Hematopoietic multipotent progenitor cell treated with erythropoietin and hydrocortisone succinate and interleukin-3 and kit ligand, for 4 days (in vitro differentiated cells): ENCODE measurements around the gene KCNQ1OT1.

Experiments used
- DNase-seq: peaks from one replicate; pipeline ENCODE4 v3.0.0-alpha.2; 2015

The KCNQ1OT1 gene

DNA sequence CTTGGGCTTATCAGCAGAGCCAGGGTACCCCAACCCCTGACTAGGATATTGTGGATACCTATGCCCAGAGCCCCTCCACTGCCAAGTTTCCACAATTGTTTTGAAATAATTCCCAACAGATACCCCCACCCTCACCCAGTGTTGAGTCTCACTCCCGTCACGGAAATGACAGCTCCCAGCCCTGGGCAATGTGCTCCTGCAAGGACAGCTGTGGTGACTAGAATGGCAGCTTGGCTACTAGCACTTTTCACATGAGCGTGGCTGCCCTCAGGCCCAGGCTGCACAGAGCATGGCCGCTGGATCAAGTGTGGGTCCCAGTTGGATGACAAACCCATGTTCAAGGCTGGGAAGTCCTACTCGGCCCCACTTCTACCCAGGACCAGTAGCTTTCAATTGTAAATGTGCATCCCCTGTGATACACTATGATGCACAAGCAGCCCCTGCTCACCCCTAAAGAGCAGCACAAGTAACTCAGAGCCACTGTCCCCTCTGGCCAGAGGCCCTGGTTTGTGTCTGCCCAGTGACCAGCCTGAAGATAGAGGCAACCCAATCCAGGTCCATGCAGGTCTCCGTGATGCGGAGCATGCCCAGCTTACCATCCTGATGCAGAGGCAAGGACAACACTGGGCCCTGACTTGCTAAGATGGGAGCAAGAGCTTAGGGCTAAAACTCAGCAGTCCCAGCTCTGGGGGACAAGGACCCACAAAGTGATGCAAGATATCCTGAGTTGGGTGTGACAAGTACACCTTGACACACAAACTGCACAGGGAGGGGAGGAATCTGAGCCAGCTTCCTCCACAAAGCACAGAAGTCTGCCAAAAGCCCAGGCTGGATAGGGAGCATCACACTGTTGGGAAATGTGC lies 13.2 kb downstream of the KCNQ1OT1 start:
- no peak for DNase-seq

DNA sequence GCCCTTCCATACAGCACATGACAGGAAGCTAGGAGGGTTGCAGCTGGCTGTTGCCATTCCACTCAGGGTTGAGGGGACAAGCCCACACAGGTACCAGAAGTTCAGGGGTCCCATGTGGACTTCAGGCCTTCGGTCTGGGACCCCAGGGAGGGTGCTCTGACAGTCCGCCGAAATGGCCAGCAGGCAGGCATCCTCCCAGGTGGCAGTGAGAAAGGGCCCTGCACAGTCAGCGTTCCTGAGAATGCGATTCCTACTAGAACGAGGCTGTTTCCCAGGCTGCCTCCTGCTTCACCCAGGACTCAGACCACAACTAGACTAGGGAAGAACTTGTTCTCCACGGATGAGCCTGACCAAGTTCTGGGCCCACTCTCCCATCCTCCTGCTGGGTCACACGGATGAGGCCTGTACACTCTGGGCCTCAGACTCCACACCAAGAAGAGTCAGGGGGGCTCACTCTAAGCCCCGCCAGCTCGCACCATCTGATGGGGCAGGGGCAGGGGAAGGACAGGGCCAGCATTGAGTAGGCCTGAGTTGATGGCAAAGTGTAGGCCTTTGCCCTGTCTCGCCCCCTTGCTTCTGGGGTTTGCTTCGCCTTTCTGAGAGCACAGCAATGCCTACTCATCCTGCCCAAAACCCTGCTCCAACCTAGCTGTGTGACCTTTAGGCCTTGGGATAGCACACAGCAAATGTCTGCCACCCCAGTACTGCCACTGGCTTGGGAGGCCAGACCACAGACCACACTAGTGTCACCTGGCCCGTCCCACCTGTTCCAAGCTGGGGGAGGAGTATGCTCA lies 14.0 kb downstream of the KCNQ1OT1 start:
- DNase-seq, result no peak

DNA sequence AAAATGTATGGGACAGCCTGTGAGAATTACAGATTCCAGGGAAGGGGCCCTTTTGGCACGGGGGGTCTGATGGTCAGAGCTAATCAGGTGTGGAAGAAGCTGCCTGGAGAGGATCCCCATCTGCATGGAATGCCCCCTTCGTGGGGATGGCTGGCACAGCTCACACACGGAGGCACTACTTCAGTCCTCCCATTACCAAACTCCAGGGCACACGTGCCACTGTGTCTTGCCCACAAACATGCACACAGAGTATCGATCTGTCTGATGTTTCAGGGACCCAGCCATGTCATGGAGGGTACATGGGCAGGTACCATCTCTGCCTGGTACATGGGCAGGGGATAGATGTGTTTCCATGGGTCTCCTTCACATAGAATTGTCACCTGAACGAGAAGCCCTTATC lies 14.7 kb downstream of the KCNQ1OT1 start:
- DNase-seq, result no peak

DNA sequence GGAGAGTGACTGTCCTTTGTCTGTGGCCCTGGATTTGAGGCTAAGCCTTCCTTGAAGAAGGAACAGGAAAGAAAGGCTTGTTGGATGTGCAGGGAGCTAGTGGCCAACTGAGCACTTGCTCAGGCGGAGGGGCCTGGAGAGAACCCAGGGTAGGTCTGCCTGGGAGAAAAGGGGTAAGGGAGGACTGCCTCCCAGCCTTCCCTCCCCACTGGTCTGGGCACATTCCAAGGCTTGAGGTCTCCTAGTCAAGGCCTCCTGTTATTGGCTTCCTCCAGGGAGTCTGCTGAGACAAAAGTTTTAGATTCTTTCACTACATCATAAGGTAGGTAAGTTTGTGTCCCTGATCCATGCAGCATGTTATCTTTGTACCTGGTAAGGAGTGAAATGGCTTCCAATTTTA lies 15.2 kb downstream of the KCNQ1OT1 start:
- DNase-seq, result no peak

DNA sequence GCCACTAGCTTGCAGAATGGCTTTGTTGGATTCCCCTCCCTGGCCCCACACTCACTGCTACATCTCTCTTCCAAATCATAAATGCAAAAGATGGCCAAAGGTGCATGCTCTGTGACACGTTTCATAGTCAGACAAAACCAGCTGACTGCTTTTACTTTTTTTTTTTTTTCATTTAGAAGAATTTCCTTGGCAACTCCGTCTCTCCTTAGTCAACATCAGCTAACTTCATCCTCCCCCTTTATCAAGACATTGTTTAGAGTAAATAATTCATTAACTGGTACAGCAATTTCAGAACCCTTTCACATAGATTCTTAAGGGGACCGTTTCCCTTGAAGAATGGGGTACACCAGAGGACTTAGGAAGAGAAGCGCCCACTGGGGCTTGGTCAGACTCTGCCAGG lies 16.0 kb downstream of the KCNQ1OT1 start:
- DNase-seq, result no peak

DNA sequence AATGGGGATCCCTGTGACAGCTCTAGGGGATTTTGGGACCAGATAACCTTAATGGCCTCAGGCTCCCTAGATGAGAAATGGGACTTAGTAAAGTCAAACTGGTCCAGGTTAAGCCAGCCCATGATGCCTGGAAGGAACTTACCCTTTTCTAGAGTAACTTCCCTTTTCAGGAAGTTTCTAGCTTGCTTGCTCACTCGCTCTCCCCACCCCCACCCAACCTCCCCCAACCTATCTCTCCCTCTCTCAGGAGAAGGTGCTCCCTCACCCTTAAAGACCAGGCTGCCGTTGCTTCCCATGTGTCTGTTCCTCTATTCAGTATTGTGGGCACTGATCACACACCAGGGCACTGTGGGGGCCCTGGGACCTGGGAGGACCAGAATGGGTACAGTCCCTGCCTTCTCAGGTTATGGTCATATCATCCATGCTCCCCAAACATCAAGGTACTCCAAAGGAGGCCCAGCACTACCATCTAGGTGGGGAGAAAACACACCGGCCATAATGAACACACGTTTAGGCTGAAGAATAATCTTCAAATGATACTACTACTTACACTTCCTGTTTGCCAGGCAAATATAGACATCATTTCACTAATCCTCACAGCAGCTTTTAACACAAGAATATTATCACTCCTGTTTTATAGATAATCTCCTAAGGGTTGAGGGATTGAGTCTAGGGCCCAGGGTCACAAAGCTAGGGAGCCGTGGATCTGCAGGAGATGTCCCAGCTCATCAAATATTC lies 18.2 kb downstream of the KCNQ1OT1 start:
- peak; percentile 32 for DNase-seq

DNA sequence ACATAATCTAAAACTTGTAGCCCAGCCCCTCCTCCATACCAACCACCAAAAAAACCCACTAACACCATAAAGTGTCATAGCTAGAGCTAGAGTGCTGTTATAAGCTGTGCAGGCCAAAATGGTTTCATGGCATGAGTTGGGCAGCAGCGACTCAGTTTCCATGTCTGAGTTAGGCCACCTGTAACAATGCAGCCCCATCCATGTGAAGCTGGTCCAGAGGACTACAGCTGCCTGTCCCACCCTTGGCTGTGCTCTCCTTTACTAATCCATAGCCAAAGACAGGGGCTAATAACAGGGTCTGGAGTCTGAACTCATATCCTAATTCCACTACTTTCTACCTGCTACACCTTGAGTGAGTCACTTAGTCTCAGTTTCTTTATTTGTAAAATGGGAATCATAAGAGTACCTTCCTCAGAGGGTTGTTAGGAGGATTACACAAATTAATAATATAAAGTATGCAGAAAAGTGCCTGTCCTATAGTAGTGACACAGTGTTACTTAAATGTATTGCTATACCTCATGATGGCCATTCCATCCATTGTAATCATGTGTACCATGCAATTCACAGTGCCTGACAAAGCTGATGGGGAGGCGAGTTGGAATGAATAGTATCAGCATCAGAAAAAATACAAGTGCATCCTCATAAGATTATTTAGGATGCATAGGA lies 20.6 kb downstream of the KCNQ1OT1 start:
- no peak for DNase-seq

DNA sequence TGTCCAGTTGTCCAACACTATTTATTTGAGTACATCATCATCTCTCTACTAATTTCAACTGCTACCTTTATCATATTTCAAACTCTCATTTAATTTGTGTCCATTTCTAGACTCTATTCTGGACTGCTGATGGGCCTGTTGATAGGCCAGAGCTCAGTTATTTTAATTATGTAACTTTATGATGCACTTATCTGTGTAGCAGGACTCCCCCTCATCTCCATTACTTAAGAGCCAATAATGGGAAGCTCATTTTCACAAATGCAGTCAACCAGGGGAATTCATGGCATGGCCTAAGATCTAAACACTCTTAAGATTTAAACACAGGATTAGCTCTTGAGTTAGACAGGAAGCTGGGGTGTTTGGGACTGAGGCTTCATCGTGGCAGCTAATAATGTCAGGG lies 21.4 kb downstream of the KCNQ1OT1 start:
- no peak for DNase-seq

DNA sequence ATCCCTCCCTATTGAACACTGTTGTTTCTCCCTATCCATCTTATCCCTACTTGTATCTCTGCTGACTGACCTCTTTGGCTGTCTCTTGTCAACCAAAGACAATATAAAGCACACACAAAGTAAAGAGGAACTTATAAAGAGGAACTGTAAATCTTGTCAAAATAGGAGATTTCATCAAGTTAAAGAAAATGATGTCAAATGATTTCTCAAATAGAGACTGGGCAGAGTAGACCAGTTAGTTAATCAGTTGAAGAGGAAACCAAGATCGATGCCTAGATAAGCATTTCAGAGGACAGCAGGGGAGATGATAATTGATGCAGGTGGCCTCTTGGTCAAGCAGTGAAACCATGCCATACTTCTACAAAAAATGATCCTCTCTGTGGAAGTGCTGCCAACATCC lies 22.7 kb downstream of the KCNQ1OT1 start:
- peak; percentile 77 for DNase-seq

DNA sequence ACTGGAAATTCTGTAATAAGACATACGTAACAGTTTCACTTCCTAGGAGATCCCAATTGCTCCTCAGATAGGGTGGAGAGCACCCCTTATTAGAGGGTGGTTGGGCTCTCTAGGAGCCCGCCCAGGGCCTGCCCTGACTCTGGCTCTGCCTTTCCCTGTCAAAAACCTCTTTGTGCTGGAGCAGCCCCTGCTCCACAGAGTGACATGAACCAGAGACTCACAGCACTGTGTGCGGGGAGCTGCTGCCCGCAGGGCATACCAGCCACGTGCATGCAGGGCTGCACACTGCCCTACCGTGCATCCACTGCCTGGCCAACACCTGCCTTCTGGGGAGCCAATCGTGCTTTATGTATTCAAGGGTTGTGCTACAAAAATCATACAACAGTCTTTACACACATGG lies 24.3 kb downstream of the KCNQ1OT1 start:
- no peak for DNase-seq

DNA sequence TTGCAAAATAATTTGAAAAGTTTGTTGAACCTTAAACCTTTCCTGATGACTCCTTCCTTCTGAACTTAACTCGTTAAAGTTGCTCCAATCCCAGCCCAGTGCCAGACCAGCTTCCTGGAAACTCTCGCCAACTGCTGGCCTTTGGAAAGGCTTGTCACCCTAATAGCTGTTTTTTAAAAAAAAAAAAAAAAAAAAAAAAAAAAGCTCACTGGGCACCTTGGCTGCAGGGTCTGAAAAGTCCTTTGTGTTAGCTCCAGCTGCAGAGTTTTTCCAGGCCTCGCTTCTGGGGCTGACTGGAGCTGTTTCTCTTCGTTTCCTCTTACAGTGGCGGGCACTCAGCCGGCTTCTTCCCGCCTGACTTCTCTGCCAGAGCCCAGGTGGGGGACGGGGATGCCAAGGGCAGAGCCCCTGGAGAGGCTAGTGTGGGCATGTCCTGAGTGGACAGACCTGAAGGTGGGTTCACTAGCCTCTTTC lies 25.1 kb downstream of the KCNQ1OT1 start:
- no peak for DNase-seq

DNA sequence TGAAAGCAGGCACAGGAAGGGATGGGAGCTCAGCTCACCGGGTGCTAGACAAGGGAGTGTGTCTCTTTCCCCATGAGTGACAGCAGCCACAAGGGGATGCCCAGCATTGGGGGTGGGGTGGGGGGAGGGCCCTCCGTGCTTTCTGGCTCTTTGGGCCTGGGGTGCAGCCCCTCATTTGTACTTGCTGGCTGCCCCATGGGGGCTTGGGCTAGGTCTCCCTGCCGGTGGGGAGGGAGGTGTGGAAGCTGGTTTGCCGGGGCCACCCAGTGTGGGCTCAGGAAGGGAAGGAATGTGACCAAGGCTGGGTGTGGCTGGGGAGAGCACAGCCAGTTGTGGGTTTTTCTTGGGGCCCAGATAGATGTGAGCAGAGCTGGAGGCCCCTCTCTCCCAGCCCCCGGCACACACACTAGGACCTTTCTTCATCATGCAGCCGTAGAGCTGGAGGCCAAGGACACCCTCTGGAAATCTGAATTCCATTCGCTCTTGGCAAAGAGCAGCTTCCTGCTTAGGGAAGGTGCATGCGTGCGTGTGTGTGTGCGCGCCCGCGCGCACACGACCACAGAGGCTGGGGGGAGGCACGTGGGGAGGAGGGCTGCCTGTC lies 25.8 kb downstream of the KCNQ1OT1 start:
- DNase-seq, result no peak

DNA sequence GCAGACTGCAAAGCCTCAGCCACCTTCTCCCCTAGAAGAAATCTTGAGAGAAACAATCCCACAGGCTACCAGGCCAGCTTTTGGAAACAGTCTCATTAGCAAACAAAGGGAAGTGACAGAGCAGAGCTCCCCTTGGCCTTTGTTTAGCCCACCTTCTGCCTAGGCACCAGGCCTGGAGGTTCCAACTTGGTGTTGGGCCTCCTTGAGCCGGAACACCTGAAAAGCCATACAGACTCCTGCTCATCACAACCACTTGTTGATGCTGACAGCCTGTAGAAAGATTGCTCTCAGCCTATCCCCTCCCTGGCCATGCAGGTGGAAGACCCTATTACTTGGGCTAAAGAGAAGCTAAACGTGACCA lies 26.6 kb downstream of the KCNQ1OT1 start:
- no peak for DNase-seq

DNA sequence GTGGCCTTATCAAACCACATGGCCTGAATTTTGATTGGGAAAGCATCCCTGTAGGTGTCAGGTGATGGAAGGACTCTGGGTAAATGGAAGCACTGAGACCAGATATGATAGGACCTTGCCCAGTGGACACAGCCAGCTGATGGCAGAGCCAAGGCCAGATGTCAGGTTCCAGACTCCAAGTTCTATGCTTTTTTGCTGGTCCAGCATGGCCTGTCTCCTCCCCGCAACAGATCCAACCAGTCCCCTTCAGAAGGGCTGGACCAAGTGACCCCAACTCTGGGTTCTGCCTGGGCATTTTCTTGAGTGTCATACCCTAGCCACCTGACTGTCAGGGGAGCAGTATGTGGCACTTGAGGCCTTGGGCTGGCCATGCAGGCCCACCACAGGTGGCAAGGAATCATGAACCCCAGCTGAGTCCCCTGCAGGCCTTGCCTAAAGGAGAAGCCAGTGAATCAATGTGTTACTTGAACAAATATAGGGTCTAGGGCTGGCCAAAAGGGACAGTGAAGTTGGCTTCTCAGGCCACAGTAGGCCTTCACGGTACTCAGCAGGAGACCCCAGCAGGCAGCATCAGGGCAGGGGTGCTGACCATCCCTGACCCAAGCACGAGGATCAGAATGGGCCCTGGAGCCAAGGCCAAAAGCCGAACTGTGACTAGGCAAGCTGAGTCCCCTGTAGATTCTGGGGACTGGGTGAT lies 27.1 kb downstream of the KCNQ1OT1 start:
- DNase-seq, result no peak

DNA sequence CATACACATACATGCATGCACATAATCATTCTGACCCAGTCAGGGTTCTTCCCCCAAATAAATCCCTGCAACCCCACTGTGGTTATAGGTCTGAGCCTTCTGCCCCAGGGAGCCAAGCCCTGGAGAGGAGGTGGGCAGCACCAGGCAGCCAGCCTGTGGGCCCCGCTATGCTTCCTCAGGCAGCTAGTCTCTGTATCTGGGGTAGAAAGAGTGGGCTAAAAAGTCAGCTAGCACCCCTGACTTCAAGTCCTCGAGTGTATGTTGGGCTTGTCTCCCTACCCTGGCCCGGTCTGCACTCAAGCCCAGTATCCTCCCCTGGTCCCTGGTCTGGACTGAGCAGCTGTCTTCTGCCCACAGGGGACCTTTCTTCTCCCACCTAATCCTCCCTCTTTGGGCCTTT lies 28.0 kb downstream of the KCNQ1OT1 start:
- DNase-seq, result no peak

DNA sequence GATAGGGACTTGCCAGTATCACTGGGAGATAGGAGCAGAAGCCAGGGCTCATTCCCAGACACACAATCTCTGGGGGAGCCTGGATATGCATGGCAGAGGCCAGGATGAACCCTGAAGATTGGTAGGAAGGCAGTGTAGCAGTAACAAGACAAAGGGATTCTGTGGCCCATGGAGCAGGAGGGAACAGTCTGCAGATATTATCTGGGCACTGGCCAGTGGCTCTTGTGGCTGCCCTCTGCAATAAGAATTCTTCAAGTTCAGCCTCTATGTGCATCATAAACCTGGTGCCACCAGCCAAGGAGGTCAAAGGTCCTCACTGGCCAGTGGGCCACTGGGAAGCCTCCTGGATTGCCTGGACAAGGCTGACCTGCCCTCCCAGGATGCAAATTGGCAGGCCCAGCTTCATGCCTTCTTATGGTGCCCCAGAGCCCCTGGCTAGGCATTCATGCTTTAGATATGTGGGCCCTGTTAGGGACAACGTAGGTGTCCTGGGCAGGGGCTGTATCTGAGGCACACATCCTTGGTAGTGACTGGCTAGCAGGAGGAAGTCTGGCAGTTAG lies 29.2 kb downstream of the KCNQ1OT1 start:
- no peak for DNase-seq

DNA sequence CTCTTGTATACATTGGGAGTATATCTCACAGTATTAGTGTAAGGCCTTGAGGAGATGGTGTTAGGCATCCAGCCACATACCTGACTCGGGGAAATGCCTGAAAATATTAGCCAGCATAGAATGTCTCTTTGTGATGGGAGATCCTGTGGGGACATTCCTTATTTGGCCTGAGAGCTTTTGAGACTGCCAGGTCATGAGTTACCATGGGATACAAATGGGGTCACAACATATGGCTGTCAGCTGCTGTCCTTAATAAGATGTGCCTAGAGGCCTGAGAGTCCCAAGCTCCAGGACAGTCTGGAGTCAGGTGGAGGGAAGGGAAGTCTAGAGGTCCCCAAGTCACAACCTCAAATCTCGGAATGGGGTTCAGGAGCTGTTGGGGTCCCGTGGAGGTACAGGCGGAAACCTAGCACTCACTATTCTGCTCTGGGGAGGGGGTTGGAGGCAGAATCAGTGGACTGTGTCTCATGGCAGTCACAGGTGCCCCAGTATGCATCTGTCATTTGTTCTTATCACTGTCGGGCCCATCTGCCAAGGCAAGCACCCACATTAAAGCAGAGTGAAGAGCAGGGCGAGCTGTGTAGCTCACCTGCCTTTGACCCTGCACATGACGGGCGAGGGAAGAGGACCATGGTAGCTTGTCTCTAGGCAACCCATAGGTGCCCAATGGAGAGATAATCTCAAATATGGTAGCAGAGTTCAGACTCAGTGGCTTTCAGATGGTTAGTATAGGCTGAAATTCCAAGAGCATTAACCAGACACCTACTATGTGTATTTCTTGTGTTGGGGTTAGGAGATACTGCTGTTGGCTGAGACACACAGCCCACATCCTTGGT lies 29.9 kb downstream of the KCNQ1OT1 start:
- DNase-seq, result no peak

DNA sequence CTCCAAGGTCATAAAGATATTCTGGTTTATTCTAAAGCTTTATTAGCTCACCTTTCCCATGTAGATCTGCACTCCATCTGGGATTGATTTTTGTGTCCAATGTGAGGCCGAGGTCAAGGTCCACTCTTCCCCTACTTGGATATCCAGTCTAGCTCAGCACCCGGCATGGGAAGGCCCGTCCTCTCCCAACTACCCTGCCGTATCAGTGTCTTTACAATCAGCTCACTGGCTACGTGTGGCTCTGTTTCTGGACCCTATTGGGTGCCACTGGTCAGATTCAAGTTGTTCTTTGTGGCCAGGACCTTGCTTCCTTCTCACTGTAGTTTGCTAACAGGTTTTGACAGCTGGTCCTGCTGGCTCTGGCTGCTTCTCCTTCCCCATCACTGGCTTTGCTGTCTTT lies 30.9 kb downstream of the KCNQ1OT1 start:
- no peak for DNase-seq

DNA sequence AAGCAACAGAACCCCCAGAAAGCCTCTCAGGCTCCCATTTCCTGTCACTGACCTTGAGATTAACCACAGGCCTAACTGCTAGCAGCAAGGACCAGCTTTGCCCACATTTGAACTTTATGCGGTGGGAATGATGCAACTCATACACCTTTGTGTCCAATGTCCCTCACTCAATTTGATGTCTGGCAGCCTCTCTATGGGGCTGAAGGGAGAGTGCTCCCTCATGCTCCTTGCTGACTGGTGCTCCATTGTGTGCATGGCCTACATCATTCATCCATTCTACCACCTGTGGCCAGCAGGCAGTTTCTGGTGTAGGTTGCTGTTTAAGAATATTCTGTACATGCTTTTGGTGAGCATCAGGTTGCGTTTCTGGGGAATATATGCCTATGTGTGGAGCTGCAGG lies 31.9 kb downstream of the KCNQ1OT1 start:
- no peak for DNase-seq

DNA sequence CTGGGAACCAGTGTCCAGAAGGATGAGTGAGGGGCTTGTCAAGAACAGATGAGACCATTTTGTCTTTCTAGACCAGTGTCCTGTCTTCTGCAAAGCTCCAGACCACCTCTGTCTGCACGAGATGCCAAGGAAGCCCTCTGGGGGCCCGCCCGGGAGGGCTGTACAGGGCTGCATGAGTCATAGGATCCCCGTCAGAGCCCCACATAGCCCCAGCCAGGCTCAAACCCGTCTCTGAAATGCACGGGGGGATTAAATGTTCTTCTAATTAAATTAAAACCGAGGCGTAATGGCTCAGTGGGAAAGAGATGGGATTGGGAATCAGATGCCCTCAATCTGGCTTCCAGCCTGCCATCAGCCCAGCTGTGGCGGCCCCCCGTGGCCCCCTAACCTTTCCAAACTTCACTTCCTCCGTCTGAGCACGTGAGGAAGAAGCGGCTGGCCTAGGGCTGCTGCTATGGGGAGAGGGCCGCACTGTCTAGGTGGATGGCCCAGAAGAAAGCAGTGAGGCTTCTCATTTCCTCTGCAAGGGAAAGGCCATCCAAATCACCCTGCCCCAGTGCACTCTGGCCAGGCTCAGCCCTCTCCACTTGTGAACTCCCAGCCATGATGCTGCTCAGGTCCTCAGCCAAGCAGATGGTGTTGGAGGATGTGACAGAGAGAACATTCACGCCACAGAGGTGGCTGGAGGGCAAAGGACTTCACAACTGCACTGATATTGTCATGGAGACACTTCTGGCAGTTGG lies 32.8 kb downstream of the KCNQ1OT1 start:
- DNase-seq, result no peak
